ENCODE data around the gene TEX22. TPM values are rescaled to one million over a fixed set of nuclear protein-coding genes. Genes with fewer than 3 reads are reported as not detected.
A peak's percentile ranks its signal among the peaks of the same experiment; 100 is the strongest.

TEX22 gene, protein sequence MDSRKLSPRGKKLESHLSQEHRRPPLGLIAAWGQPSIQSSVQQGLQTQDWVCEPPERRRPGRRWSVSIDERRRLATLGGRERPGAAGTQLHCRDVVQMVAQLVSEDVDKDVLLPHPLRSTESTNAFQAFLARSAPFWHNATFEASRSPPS
- total RNA-seq: 1 to 10 TPM; 1.9 to 2.4 TPM

DNA sequence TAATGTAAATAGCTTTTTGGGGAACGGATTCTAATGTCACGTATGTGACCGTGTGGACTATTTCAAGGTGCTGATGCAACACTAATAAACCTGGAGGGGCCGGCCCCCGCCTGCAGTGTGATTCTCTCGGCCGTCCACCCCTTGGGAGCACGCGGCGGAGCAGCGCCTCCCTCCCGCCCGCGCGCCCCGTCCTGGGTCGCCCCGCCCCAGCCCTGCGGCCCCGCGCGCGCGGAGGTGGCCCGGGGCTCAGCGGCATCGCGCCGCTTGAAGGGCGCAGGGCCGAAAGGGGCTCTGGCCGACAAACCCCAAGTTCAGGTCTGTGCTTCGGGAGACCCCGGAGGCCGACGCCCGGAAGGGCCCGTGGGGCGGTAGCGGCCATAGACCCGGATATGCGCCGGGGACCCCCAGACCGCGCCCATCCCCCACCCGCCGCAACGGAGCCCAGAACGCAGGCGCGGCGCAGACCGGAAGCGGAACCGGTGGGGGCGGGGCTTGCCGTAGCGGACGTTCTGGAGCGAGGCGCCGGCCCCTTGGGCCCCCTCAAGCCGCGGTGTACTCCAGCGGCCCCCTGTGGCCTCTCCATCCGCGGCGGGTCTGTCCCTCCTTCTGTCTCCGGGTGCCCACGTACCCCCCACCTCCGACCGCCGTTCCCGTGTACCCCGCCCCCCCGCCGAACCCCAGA is at the start of gene TEX22:
TEX22 (plus strand) TSS at position 495 of the 682 bp plus-strand sequence. CDS start 803 bp downstream, outside the sequence.
- ATAC-seq: peak; percentile 88
- ChIA-PET POLR2A (interaction anchor here (0.7 to 1.0 kb wide), 4 partner anchors 10 to 98 kb away, joined by 3 to 7 read pairs (median 3); partner anchors contain the start of gene TEDC1), CTCF (interaction anchor here (1.2 to 1.6 kb wide), 5 partner anchors 11 to 130 kb away, joined by 3 to 7 read pairs (median 5); no protein-coding TSS in a partner anchor)
- Mint-ChIP-seq H3K36me3 (ENCODE audit: low read depth) (peaks cover 30% of the 10 kb centered on the region), H3K27me3 (ENCODE audit: low read depth) (no peaks in the 10 kb centered on the region), H3K4me1 (ENCODE audit: low read depth) (peaks cover 39% of the 10 kb centered on the region), H3K4me3 (peak within 1 kb of the TSS; percentile 95), H3K27ac (peak within 1 kb of the TSS; percentile 94), H3K9me3 (ENCODE audit: insufficient read depth) (no peaks in the 10 kb centered on the region)
- DNase-seq: peak; percentile 93

DNA sequence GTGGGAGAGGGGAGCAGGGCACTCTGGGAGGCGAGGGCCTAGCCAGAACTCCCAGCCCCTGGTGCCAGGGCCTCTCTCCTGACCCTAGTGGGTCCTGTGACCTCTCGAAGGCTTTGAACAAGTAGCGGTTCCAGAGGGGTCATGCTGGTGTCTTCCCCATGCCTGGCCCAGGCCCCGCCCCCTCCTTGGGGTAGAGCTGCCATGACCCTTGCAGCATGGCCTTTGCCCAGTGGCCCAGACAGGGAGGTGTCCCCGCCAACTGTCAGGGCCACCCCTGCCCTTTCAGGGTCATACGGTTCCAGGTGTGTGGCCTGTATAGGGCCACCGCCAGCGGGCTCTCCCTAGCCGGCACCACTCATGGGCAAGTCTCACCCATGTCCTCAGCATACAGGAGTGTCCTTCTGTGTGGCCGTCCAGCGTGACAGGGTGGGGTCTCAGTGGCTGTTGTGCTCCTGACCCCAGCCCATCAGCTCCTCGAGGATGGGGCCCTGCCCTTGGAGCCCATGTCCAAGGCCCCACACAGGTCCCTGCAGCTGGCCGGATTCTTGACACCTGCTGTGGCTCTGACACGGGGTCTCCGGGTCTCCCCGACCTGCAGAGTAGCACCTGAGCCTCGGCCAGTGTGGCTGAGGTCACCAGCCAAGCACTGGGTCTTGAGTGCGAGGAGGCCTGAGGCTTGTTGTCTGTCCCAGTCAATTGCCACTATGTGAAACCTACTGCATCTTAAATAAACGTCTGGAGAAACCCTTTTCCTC is 49.2 kb upstream of the TEX22 start:
- Mint-ChIP-seq H3K4me3 (no peak overlapping the region), H3K9me3 (ENCODE audit: insufficient read depth) (no peaks in the 10 kb centered on the region), H3K4me1 (ENCODE audit: low read depth) (peaks cover 3% of the 10 kb centered on the region), H3K27me3 (ENCODE audit: low read depth) (no peaks in the 10 kb centered on the region), H3K36me3 (ENCODE audit: low read depth) (peaks cover 3% of the 10 kb centered on the region), H3K27ac (no peak overlapping the region)
- ChIA-PET POLR2A (no interaction called here), CTCF (no interaction called here)
- ATAC-seq (no peak), DNase-seq (no peak)

DNA sequence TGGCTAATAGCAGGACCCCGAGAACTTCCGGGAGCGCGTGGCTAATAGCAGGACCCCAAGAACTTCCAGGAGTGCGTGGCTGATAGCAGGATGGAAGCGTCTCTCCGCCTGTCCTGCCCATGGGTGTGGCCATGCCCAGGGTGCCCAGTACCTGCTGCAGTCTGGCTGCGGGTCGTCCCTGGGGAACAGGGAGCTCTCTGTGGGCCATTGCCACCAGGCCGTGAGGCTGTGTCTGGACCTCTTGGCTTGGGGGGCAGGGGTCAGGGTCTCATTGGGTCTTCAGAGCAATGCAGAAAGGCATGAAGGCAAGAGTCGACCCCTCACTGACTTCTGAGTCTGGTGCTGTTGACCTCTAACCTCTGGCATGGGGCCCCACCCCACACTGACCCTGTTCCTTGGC is 48.3 kb upstream of the TEX22 start:
- ChIA-PET CTCF (no interaction called here), POLR2A (interaction anchor here (0.8 kb wide), 1 partner anchor 13 kb away, joined by 3 read pairs; no protein-coding TSS in a partner anchor)
- no peak overlapping the region for H3K4me3 Mint-ChIP-seq
- no peaks in the 10 kb centered on the region for H3K9me3 Mint-ChIP-seq (ENCODE audit: insufficient read depth)
- DNase-seq (no peak), ATAC-seq (no peak)
- H3K27me3 Mint-ChIP-seq (ENCODE audit: low read depth): no peaks in the 10 kb centered on the region
- no peak overlapping the region for H3K27ac Mint-ChIP-seq
- peaks cover 3% of the 10 kb centered on the region for H3K4me1 Mint-ChIP-seq (ENCODE audit: low read depth)
- H3K36me3 Mint-ChIP-seq (ENCODE audit: low read depth): peaks cover 3% of the 10 kb centered on the region

DNA sequence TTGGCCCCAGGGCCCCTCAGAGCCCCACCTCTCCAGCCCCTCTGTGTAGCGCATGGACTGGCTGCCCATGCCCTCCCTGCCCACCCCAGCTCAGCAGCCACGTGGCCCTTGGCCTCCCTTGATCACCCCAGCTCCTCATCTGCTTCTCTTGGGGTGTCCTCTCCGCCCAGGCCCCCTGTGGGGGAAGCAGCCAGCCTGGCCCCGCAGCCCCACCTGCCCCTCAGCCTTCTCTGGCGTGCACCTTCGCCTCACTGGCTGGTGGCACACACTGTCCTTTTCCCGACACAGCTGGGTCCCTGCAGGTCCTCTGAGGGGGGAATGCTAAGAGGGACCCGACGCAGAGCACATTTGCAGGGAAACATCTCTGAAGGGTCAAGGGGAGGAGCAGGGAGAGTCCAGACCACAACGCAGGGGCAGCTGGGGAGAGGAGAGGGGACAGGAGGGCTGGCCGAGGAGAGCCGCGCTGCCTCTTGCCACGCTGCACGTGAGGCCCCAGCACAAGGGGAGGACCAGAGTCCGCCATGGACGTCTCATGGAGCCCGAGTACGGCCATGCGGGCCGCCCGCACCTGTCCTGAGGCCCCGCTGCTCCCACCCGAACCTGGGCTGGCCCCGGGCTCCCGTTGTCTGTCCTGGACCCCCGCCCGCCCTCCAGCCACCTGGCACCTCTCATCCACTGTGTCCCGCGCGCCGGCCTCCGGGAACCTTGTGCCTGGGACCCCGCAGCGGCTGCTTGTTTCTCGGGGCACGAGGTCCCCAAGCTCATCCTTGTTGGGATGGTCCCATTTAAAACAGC is 47.7 kb upstream of the TEX22 start:
- H3K36me3 Mint-ChIP-seq (ENCODE audit: low read depth): peaks cover 1% of the 10 kb centered on the region
- POLR2A ChIA-PET: interaction anchor here (0.8 kb wide), 1 partner anchor 12 kb away, joined by 3 read pairs; no protein-coding TSS in a partner anchor
- DNase-seq (no peak), ATAC-seq (no peak)
- H3K9me3 Mint-ChIP-seq (ENCODE audit: insufficient read depth): no peaks in the 10 kb centered on the region
- no peak overlapping the region for H3K27ac Mint-ChIP-seq
- H3K4me3 Mint-ChIP-seq: no peak overlapping the region
- CTCF ChIA-PET: interaction anchor here (1.5 to 2.1 kb wide), 7 partner anchors 61 to 261 kb away, joined by 3 to 23 read pairs (median 5); partner anchors contain the start of genes BTBD6 and JAG2
- H3K4me1 Mint-ChIP-seq (ENCODE audit: low read depth): peaks cover 3% of the 10 kb centered on the region
- no peaks in the 10 kb centered on the region for H3K27me3 Mint-ChIP-seq (ENCODE audit: low read depth)

DNA sequence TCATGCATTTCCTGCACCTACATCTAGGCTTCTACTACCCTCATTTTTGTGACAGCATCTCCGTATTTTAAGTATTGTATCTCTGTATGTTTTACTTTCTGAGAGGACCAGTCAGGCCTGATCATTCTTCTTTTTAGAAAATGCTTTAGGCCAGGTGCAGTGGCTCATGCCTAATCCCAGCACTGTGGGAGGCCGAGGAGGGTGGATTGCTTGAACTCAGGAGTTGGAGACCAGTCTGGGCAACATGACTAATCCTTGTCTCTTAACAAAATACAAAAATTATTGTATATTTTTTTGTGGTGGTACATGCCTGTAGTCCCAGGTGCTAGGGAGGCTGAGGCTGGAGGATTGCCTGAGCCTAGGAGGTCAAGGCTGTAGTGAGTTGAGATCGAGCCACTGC is 46.9 kb upstream of the TEX22 start:
- ChIA-PET POLR2A (interaction anchor here (0.6 kb wide), 1 partner anchor 447 kb away, joined by 4 read pairs; no protein-coding TSS in a partner anchor), CTCF (interaction anchor here (0.8 to 2.1 kb wide), 18 partner anchors 9 to 286 kb away, joined by 3 to 23 read pairs (median 4); partner anchors contain the start of genes BTBD6, GPR132 and JAG2)
- no peak for ATAC-seq
- H3K9me3 Mint-ChIP-seq (ENCODE audit: insufficient read depth): no peaks in the 10 kb centered on the region
- peaks cover 3% of the 10 kb centered on the region for H3K4me1 Mint-ChIP-seq (ENCODE audit: low read depth)
- H3K4me3 Mint-ChIP-seq: no peak overlapping the region
- H3K27ac Mint-ChIP-seq: no peak overlapping the region
- no peak for DNase-seq
- H3K36me3 Mint-ChIP-seq (ENCODE audit: low read depth): no peaks in the 10 kb centered on the region
- H3K27me3 Mint-ChIP-seq (ENCODE audit: low read depth): no peaks in the 10 kb centered on the region

DNA sequence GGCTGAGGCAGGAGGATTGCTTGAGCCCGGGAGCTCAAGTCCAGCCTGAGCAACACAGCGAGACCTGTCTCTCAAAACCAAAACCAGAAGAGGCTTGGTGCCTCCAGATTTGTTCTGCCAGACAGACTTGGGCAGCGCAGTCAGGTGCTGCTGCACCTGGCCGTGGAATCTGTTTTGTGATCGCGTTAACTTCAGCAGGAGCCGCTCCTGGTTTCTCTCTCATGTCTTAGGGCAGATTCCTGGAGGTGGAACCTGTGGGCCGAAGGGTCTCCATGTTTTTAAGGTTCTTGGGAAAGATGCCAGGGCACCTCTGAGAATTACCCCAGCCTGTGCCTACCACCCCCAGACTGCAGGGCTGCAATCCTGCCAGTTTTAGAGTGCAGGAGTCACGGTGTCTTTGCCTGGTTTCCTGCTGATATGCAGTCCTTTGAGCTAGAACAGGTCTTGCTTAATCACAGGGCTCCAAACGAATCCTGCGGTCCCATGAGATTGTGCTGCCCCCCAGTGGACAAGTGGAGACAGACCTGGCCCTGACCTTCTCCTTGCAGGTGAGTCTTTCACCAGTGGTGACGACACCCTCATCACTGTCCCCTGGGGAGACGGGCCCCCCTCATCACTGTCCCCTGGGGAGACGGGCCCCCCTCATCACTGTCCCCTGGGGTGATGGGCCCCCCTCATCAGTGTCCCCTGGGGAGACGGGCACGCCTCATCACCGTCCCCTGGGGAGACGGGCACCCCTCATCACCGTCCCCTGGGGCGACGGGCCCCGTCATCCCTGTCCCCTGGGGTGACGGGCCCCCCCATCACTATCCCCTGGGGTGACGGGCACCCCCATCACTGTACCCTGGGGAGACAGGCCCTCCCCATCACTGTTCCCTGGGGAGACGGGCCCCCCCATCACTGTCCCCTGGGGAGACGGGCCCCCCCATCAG is 46.2 kb upstream of the TEX22 start:
- no peaks in the 10 kb centered on the region for H3K36me3 Mint-ChIP-seq (ENCODE audit: low read depth)
- H3K4me1 Mint-ChIP-seq (ENCODE audit: low read depth): peaks cover 3% of the 10 kb centered on the region
- peak; percentile 94 for DNase-seq
- POLR2A ChIA-PET: interaction anchor here (0.6 to 1.0 kb wide), 3 partner anchors 10 to 447 kb away, joined by 3 to 4 read pairs (median 3); no protein-coding TSS in a partner anchor
- CTCF ChIA-PET: interaction anchor here (0.6 to 2.1 kb wide), 34 partner anchors 9 to 307 kb away, joined by 3 to 23 read pairs (median 4); partner anchors contain the start of genes BRF1, BTBD6, GPR132 and JAG2
- H3K4me3 Mint-ChIP-seq: no peak overlapping the region
- H3K27me3 Mint-ChIP-seq (ENCODE audit: low read depth): no peaks in the 10 kb centered on the region
- no peaks in the 10 kb centered on the region for H3K9me3 Mint-ChIP-seq (ENCODE audit: insufficient read depth)
- peak; percentile 97 for ATAC-seq
- peak overlapping the region; percentile 43 for H3K27ac Mint-ChIP-seq

DNA sequence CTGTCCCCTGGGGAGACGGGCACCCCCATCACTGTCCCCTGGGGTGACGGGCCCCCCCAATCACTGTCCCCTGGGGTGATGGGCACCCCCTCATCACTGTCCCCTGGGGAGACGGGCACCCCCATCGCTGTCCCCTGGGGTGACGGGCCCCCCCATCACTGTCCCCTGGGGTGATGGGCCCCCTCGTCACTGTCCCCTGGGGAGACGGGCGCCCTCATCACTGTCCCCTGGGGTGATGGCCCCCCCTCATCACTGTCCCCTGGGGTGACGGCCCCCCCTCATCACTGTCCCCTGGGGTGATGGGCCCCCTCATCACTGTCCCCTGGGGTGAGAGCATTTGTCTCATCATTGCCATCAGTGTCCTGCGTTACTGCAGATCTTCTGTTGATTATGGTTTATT is 45.2 kb upstream of the TEX22 start:
- DNase-seq: no peak
- Mint-ChIP-seq H3K27me3 (ENCODE audit: low read depth) (no peaks in the 10 kb centered on the region), H3K4me1 (ENCODE audit: low read depth) (peaks cover 3% of the 10 kb centered on the region), H3K36me3 (ENCODE audit: low read depth) (no peaks in the 10 kb centered on the region), H3K4me3 (no peak overlapping the region), H3K27ac (no peak overlapping the region), H3K9me3 (ENCODE audit: insufficient read depth) (no peaks in the 10 kb centered on the region)
- ChIA-PET POLR2A (no interaction called here), CTCF (interaction anchor here (1.6 kb wide), 1 partner anchor 263 kb away, joined by 4 read pairs; no protein-coding TSS in a partner anchor)
- no peak for ATAC-seq

DNA sequence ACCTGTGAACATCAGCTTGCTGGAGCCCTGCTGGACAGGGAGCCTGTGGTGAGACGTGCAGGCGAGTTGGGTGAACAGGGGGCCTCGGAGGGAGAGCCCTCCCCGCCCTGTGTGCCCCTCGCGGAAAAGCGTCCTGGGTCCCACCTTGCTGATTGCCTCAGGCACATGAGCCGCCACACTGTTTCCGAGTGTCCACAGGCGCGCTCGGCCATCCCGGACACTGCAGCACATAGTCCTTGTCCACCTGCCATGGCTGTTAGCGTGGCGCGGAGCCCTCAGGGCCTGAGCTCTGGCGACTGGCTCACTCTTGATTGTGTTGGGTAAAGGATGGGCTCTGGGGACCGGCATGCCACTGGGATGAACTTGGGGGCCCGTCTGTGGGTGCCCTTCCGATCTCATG is 43.8 kb upstream of the TEX22 start:
- H3K4me1 Mint-ChIP-seq (ENCODE audit: low read depth): peaks cover 3% of the 10 kb centered on the region
- ChIA-PET CTCF (interaction anchor here (1.6 kb wide), 1 partner anchor 264 kb away, joined by 4 read pairs; no protein-coding TSS in a partner anchor), POLR2A (no interaction called here)
- H3K36me3 Mint-ChIP-seq (ENCODE audit: low read depth): no peaks in the 10 kb centered on the region
- no peaks in the 10 kb centered on the region for H3K9me3 Mint-ChIP-seq (ENCODE audit: insufficient read depth)
- no peak overlapping the region for H3K4me3 Mint-ChIP-seq
- no peak for ATAC-seq
- H3K27ac Mint-ChIP-seq: no peak overlapping the region
- no peaks in the 10 kb centered on the region for H3K27me3 Mint-ChIP-seq (ENCODE audit: low read depth)
- no peak for DNase-seq

DNA sequence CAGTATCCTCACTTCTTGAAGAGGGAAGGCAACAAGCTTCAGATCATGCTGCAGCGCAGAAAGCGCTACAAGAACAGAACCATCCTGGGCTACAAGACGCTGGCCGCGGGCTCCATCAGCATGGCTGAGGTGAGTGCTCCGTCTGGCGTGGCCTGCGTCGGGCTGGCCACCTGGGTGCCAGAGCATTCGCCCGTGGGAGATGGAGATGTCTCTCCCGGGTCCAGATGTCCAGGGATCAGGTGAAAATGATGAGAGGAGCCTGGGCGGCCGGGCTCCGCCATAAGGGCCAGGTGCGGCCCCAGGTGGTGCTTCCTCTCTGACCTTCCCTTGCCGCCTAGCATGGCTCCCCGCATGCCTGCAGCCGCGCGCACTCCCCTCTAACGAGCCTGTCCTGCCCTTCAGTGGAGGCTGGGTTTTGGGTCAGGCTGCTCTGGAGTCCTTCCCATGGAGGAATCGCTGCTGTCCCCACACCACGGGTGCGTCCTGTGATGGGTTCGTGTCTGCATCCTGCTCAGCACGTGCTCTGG is 43.2 kb upstream of the TEX22 start:
- POLR2A ChIA-PET: no interaction called here
- Mint-ChIP-seq H3K27me3 (ENCODE audit: low read depth) (no peaks in the 10 kb centered on the region), H3K27ac (no peak overlapping the region), H3K4me1 (ENCODE audit: low read depth) (peaks cover 3% of the 10 kb centered on the region), H3K36me3 (ENCODE audit: low read depth) (no peaks in the 10 kb centered on the region), H3K4me3 (no peak overlapping the region), H3K9me3 (ENCODE audit: insufficient read depth) (no peaks in the 10 kb centered on the region)
- ATAC-seq (no peak), DNase-seq (no peak)
- CTCF ChIA-PET: no interaction called here

DNA sequence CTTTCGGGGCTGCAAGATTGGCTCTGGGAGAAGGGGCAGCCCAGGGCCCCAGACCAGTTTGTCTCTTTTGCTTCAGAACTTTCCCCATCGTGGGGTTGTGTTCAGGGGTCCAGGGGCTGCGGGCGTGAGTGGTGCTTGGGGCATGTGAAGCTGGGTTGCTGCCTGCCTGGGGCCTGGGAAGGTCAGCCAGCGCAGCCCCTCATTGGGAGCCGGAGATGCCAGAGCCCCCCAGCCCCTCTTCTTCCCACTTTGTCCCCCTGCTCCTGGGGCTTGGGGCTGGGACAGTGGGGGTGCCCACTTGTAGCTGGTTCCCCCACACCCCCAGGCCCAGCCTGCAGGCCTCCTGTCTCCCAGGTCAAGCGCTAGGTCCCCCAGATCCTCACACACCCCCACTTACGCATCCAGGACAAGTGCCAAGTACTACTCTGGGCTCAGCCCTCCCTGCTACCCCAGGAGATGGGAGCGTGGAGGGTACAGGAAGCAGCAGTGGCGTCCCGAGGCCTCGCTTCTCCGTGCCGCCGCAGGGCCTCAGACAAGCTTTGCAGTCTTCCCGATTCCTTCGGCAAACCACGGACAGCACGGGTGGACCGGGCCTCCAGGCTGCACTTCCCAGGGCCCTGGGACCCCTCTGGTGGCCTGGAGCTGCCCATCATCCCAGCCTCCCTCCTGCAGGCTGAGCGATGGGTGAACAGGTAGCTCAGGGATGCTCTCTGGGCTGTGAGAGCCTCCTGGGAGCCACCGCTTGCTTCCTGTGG is 42.3 kb upstream of the TEX22 start:
- POLR2A ChIA-PET: no interaction called here
- H3K36me3 Mint-ChIP-seq (ENCODE audit: low read depth): peaks cover 3% of the 10 kb centered on the region

More for the DNA sequence above, 42.3 kb upstream of the TEX22 start:
- Mint-ChIP-seq H3K4me1 (ENCODE audit: low read depth) (peaks cover 3% of the 10 kb centered on the region), H3K4me3 (no peak overlapping the region), H3K27me3 (ENCODE audit: low read depth) (no peaks in the 10 kb centered on the region), H3K27ac (no peak overlapping the region), H3K9me3 (ENCODE audit: insufficient read depth) (no peaks in the 10 kb centered on the region)
- CTCF ChIA-PET: no interaction called here
- ATAC-seq (no peak), DNase-seq (no peak)

Data from activated CD8-positive, alpha-beta T cell treated with anti-CD3 and anti-CD28 coated beads, Interleukin-2, amount 10 ng/mL, durations not matched to agents 7 days and 5 days (primary cell).